LNCAP (cell line): ENCODE measurements around the gene SH2D3C.

ENCODE experiments used
- CTCF ChIP-seq: fragments of 450-650 bp; IDR thresholded peaks from 2 replicates; pipeline ENCODE4 v1.5.1; 2017; ENCODE audit warnings: mild to moderate bottlenecking

Gene SH2D3C

DNA sequence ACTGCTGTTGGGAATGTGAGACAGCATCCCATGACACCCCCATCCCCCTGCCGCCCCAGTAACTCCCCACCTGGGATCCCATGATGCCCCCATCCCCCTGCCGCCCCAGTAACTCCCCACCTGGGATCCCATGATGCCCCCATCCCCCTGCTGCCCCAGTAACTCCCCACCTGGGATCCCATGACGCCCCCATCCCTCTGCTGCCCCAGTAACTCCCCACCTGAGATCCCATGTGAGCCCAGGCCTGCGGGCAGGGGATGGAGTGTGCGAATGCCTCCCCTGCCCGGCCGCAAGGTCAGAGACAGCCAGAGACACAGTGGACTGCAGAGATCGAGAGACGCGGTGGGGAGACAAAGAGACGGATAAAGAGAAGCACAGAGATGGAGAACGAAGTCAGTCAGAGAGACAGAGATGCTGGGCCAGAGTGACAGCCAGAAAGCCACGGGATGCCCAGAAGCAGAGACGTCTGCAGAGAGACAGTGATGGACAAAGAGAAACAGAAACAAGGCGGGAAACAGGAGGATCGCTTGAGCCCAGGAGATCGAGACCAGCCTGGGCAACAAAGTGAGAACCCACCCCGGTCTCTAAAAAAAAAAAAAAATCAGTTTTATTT lies 992 bp downstream of the SH2D3C start:
- no peak for TF ChIP-seq CTCF

GRCh38 chr9:127776924-127777289 lies 1.6 kb downstream of the SH2D3C start:
- no peak for TF ChIP-seq CTCF

GRCh38 chr9:127776195-127776923 lies 2.1 kb downstream of the SH2D3C start:
- TF ChIP-seq CTCF = no peak

GRCh38 chr9:127773981-127774380 lies 4.5 kb downstream of the SH2D3C start:
- no peak for TF ChIP-seq CTCF

GRCh38 chr9:127773272-127773671 lies 5.2 kb downstream of the SH2D3C start:
- TF ChIP-seq CTCF = no peak

DNA sequence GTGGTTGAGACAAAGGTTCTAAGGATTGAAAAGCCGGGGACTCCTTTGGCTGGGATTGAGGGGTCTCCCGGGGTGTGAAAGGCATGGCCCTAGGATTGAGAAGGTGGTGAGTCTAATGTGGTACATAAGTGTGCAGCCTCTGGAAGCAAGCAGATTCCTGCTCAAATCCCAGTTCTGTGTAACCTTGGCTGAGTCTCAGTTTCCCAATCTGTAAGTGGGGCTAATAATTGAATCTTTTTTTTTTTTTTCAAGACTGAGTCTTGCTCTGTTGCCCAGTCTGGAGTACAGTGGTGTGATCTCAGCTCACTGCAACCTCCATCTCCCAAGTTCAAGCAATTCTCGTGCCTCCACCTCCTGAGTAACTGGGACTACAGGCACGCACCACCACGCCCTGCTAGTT lies 5.9 kb downstream of the SH2D3C start:
- no peak for TF ChIP-seq CTCF

DNA sequence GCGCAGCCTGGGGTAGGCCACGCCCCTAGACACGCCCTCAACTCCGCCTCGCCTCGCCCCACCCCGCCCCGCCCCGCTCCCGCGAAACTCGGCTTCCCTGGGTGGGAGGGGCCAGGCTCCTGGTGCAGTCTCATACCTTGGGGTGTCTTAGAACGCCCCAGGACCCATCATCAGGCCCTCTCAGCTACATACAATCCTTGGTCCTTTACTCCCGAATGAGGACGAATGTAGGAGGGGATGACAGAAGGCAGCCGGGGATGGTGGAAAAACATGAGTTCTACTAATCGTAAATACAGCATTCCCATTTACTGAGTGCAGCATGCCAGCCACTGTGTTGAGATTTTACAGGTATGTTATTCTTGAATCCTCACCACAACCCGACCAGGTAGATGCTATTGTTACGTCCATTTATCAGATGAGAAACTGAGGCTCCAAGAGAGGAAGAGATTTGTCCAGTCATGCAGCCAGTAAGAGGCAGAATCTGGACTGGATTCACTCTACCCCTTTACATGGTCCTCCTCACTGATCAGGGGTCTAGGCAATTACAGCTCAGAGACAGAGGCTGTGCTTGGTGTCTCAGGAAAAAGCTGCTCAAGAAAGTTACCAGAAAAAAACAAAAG lies 6.8 kb downstream of the SH2D3C start:
- no peak for TF ChIP-seq CTCF
